Measurements from ENCODE around the gene RWDD4.

RWDD4 gene

DNA sequence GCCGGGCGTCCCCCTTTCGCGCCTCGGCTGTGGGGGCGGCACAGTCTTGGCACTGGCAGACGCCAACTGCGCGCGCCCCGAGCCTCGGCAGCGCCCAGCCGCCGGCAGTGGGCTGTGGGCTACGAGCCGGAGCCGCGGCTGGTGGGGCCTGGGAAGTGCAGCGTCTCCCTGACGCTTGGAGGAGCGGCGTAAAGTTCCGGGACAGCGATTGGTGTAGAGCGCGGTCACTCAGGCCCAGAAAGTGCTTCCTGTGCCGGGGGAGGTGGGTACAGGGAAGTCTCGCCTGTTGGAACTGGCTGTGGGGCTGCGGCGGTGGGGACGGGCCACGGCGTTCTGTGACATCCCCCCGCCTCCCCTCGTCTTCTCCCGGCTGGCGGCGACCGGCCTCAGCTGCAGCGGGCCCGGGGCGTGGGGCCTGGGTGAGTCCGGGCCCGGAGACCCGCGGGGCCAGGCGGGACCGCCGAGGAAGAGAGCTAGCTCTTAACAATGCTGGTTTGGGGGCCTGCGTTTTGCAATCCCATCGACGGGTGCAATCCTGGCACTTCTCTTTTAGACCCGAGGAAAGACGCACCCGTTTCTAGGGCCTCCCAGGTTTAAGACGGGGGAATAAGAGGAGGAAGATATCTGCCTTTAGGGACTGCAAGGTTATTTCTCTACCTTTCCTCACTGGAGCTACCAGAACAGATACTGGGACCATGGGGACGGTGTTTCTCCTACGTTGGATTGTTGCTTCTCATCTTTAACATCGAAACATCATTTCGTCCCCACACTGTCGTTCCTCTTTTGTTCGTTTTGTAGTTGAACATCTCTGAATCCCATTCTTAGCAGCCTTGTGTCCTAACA, at the start of gene RWDD4, which contains the start of gene TRAPPC11:
Gene RWDD4 (minus strand): TSS at position 157 of the 843 bp plus-strand sequence. CDS start 233 bp downstream, outside the sequence.
Gene TRAPPC11 (plus strand): TSS at position 265 of the 843 bp plus-strand sequence. CDS start 4,575 bp downstream, outside the sequence.
- peak; percentile 95 to 96 for DNase-seq

DNA sequence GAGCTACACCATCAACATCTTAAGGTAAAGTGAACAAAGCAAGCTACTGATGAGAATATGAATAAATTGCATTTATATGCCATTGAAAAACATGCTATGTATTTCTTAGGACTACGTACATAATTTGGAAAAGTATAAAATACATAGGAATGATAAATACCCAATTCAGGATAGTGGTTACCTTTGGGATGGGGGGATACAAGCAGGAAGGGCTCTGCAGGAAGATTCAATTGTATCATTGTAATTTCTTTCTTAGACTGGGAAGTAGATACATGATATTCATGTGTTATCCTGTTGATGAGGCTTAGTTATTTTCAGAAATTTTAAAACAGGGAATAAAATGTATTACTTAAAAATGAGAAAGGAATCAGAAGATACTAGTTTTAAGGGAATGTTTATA, 43.5 kb upstream of the RWDD4 start:
- DNase-seq: no peak

DNA sequence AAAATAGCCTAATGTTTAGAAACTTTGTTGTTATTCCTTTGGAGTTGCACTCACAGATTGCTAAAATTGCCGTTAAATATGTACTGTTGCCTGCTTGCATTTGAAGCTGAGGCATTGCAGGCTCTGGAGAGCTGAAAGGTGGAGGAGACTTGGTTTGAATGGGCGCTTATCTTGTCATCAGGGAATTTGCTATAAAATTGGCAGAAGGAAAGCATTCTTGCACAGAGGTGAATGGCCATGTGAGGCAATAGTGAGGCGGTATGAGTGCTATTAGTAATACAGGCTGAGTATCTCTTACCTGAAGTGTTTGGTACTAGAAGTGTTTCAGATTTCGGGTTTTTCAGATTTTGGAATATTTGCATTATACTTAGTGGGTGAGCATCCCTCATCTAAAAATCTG, 41.4 kb upstream of the RWDD4 start:
- no peak for DNase-seq

DNA sequence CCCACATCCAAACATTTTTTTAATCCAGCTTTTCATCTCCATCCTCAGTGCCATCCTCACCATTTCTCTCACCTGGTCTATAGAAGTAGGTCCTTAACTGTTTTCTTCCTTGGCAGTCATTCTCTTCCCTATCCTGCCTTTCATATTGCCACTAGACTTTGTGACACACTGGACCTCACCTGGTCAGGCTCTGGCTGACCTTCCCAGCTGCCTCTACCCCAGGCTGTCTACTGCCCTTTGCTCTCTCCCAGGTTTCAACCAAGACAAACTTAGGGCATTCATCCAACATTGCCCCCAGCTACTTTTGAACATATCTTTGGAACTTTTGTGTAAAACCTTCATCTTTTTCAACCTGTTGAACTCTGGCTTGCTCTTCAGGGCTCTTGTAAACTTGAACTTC, 39.9 kb upstream of the RWDD4 start:
- DNase-seq: no peak

DNA sequence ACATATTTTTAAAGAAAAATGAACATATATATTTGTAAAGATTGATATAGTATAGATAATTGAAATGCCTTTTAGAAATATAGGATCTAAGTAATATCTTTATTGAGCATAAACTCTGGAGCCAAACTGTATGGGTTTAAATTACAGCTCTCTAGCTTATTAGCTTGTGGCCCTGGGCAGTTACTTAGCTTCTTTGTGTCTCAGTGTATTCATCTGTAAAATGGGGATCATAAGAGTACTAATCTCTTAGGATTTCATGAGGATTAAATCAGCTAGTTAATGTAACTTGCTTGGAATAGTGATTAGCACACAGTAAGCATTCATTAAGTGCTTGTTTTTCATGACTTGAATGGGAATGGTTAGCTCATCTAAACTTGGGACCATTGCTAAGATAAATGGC, 32.9 kb upstream of the RWDD4 start:
- no peak for DNase-seq

DNA sequence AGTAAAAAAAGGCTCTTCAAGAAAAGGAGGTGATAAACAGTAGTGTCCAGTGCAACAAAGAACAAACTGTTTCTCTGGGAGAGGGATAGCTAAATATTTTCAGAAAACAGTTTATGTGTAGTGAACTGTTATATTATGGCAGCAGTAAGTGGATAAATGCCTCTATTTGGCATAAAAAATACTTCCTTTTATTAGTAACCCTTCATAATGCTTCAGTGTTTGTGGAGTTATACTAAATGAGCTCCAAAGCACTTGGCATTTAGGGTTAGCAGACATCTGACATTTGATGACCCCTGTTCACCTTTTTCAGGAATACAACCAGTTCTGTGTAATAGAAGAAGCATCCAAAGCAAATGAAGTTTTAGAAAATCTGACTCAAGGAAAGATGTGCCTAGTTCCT, 32.0 kb upstream of the RWDD4 start:
- no peak for DNase-seq

DNA sequence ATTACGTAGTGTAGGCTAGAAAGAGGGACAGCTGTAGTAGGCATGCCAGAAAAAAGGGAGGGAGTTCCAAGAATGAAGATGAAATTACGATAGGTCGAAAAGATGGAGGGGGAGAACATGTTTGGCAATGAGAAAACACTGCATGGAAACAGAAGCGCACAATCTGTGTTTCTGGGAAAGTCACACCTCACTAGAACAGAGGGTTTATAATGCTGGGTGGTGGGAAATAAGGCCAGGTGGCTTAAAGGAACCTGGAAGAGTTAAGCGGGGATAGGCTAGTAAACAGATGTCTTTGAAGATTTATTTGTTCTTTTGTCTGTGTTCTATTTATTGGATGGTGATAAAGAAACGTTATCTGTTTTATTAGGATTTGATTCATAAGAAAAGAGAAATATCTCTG, 29.2 kb upstream of the RWDD4 start:
- no peak for DNase-seq

DNA sequence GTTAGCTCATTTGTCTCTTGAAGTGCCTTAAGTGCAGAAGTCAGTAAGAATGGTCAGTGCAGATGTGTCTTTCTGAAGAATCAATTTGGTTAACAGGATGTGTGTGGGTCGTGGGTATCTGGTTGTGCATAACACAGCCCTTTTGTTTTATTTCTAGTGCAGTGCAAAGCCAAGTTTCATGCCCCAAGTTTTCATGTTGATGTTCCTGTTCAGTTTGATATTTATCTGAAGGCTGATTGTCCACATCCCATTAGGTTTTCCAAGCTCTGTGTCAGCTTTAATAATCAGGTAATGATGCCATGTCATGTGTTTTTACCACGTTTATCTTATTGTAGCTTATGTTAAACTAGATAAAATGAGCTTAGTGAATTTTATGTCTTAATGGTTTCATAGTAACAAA, 27.5 kb upstream of the RWDD4 start:
- DNase-seq: no peak

DNA sequence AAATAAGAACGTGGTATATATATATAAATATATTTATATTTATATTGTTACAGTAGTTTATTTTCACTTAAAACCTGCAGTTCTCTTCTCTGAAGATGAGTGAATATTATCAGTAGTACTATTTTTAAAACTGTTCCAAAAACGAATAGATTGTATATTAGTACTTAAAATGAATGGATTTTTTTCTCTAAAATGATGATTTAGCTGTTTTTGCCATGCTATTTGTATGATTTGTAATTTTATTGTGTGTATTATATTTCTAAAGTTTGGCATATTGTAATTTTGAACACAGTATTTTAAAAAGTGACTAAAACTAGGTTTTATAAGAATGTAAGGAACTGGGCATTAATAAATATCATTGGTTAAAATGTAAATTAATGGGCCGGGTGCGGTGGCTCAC, 22.1 kb upstream of the RWDD4 start:
- no peak for DNase-seq

DNA sequence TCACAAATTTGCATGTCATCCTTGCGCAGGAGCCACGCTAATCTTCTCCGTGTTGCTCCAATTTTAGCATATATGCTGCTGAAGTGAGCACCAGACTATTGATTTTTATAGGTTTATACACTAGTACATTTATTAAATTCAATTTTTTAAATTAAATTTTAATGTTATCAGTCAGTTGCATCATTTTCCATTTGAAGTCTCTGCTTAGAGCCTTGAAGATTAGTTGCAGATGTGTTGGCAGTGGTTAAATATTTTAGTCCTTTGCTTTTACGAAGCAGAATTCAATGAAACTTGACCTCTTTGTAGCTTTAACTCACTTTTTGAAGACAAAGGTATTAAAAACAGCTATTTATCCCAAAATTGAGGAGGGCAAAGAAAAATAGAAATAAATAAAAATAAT, 16.6 kb upstream of the RWDD4 start:
- no peak for DNase-seq

DNA sequence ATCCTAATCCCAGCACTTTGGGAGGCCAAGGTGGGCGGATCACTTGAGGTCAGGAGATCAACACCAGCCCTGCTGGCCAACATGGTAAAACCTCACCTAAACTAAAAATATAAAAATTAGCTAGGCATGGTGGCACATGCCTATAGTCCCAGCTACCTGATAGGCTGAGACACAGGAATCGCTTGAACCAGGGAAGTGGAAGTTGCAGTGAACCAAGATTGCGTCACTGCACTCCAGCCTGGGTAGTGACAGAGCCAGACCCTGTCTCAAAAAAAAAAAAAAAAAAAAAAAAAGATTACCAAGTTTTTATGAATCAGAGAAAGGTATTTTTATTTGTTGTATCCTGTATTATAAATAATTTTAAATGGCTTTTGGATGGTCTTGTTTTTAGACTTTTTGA, 15.2 kb upstream of the RWDD4 start:
- DNase-seq: no peak

DNA sequence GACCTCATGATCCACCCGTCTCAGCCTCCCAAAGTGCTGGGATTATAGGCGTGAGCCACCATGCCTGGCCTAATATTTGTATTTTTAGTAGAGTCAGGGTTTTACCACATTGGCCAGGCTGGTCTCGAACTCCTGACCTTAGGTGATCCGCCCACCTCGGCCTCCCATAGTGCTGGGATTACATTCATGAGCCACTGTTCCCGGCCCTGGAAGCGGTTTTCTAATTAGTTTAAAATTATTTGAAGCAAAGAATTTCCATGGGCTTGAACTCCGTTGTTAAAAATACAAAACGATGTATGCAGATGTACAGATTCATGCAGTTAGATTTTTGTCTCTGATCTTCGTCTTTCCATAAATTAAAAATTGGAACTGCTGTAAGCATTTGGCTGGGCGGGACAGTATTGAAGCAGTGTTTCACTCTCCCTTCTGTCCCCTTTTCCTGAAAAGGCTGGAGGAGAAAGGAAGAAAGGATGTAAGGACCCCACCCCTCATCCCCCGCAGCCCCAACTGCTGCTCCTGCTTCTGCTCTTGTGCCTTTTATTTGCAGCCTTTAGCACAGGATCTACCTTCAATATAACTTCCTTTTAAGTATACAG, 12.1 kb upstream of the RWDD4 start:
- no peak for DNase-seq

DNA sequence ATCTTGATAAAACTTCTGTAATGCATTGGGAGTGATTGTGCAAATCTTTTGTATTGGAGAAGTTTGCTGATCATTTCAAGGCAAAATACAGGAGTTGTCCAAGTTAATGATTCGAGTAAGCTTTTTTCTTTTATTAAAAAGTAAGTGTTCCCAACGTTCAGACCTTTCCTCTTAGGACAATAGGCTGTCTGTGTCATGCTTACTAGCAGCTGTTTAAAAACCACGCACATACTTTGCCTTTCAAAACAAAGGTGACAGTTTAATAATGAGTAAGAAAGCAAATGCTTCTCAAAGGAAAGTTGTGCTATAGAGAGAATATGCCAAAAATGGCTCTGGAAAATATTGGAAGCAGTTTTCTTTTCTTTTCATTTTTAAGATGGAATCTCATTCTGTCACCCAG, 11.3 kb upstream of the RWDD4 start:
- no peak for DNase-seq

DNA sequence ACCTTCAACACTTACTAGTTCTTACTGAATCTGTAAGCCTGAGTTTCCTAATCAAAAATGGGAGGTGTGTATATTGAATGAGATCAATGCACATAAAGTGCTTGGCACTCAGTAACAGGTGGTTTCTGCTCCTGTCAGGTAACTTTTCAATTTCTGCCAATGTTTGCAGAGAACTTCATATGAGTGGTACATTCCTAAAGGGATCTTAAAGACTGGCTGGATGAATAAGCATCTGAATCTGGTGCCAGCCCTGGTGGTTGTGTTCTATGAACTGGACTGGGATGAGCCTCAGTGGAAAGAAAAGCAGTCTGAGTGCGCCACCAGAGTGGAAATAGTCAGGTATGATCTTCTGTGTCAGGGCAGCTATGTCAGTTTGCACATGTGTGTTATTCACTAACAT, 7.1 kb upstream of the RWDD4 start:
- no peak for DNase-seq

DNA sequence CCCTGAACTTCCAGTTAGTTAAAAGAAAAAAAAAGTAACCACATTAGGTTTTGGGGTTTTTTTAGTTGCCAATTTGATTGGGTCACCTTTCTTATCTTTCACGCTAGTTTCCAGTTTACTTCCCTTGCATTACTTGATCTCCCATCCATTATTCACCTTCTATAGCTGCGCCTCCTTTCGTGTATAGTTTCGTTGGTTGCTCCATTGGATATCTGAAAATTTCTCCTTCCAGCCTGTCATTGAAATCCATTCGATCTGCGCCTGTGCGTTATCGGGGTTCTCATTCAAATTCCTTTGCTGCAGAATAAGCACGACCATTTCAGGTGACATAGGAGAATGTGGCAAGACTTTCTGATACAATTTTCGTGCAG, 872 bp upstream of the RWDD4 start:
- no peak for DNase-seq

DNA sequence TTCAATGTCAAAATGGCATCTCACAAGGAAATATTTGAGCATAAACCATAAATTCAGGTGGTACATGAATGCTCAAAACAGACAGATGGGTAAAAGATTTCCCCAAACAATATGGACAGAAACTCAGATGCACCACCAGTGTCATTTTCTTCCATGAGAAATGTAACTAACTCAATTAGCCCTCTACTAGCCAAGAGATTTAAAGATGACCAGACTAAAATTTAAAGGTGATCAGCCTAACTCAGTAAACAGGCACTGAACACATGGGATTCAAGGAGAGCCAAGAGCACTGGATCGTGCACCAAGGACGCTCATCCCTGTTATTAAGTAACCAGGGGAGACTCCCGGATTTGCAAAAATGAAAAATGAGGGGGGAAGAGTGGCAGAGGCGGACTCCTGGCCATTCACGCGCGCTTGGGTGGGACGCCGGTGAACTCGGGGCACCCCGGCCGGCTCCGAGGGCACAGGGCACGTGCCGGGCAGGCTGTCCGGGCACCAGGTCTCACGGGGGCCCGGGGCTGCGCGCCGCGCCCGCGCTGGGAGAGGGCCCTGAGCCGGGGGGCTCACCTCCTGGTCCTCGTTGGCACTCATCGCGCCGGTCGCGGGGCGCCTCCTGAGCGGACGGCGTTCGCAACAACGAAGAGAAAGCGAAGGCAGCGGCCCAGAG, 490 bp downstream of the RWDD4 start:
- peak; percentile 15 to 21 for DNase-seq

DNA sequence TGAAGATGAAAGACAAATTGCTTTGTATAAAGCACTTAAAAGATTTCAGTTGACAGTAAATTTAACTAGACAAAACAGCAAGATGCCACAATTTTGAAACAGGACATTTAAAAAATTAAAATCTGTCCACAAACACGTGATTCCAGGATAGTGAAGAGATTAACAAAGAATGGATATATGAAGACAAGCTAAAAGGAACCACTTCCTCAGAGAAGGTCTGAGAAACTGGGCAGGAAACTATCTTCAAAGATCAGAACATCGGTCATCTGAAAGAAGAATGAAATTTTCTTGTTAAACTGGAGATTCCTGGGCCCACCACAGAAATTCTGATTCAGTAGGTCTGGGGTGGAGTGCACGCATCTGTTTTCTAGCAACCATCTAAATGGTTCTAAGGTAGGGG, 1.4 kb downstream of the RWDD4 start:
- DNase-seq: no peak

DNA sequence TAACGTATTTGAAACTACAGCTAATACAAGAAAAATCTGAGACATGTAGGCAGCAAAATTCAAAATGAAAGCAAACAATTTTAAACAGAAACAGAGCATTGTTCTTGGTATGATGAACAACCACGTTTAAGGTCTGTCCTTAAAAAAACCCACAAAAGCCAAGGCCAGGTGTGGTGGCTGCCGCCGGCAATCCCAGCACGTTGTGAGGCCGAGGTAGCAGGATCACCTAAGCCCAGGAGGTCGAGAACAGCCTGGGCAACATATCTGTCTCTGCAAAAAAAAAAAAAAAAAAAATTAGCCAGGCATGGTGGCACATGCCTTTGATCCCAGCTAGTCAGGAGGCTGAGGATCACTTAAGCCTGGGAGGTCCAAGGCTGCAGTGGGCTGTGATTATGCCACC, 13.7 kb downstream of the RWDD4 start:
- DNase-seq: no peak

DNA sequence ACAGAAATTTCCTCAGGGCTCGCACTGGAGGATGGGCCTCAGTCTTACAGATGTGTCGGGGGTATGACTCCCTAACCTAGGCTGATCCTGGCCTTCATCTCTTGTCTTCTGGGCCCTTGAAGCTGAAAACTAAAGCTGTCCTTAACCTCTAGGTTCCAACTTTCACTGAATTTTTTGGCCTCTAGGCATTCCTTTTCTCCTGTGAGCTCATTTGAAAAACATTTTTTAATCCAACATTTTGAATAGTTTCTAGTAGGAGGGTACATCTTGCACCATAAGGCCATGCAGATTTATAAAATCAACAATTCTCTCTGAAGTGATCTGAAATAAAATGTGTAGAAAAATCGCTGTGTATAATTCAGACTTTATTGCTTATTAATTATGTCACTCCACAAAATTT, 19.7 kb downstream of the RWDD4 start:
- no peak for DNase-seq

DNA sequence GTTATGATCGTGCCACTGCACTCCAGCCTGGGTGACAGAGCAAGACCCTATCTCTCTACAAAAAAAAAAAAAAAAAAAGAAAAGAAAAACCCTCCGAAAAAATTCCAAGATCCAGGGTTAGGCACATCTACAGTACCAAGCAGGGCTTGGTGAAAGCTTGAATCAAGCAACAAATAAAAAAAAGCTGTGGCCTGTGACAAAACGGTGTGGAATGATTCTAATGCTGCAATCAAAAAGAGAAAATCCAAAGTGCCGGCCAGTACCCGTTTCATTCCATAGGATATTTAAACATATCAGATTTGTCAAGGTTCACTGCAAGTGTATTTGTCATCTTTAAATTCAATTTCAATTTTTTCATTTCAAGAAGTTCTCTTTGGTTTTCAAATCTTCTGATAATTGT, 20.5 kb downstream of the RWDD4 start:
- no peak for DNase-seq

DNA sequence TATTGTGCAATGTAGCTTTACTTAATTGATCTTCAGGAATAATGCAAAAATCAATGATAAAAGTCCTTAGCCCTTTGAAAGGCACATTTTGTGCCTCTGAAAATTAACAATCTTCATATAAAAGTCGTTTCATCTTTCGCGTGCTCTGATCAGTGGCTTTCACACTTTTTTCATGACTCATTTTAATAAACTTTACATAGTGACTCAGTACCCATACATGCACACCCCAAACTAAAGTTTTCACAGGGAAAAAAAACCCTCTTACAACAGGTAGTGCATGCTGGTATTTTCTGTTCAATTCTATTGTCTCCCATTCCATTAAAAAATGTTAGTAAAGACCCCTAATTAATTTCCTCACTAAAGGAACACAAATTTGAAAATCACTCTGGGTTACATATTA, 21.5 kb downstream of the RWDD4 start:
- DNase-seq: no peak

DNA sequence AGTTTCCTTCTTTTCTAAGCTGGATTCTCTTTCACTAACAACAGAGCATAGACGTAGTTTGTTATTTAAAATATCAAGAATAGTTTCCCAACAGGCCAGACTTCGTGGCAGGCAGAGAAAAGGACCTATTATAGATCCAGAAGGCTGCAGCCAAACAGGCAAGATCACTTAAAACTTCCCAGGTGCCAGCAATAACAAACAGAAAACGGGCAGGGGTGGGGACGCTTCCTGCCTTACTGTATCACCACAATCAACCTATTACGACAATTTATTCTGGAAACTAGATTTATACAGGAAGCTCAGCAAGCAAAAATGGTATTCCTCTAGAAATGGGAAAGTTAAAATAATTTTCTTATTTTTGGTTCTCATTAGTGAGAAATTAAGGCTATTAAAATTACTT, 22.1 kb downstream of the RWDD4 start:
- no peak for DNase-seq

DNA sequence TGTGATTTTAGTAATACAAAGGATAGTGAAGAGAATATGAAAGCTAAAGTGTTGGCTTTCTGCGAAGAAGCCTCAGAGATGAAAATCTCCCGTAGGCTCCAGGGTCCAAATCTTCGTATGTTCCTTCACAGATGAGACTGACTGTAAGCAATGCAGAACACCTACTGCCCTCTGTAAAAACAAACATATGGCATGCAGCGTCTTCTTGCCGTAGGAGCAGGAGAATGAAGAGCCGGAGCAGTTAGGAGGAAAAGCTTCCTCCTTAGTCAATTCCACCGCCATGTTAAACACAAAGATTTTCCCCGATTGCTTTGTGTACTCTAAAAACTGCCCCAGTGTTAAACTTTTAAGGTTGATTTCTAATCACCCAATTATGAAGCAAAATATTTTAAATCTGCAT, 22.5 kb downstream of the RWDD4 start:
- no peak for DNase-seq

DNA sequence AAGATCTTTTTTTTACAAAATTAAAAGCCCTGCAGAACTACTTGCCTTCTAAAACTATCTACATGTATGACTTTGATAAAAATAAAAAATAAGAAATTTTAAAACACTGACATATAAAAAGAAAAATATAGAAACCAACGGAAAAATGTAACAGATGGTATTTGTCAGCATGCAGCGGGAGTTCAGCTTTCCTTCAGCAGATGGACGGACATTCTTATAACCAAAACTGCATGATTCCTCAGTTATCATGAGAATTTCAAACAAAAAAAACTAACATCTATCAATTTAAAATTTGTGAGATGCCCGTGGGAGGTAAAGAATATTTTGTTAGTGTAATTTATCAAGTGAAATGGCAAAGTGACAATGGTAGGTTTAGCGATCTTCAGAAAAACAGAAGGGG, 23.2 kb downstream of the RWDD4 start:
- DNase-seq: no peak
